ENCODE data around the gene GAREM1.

DNA sequence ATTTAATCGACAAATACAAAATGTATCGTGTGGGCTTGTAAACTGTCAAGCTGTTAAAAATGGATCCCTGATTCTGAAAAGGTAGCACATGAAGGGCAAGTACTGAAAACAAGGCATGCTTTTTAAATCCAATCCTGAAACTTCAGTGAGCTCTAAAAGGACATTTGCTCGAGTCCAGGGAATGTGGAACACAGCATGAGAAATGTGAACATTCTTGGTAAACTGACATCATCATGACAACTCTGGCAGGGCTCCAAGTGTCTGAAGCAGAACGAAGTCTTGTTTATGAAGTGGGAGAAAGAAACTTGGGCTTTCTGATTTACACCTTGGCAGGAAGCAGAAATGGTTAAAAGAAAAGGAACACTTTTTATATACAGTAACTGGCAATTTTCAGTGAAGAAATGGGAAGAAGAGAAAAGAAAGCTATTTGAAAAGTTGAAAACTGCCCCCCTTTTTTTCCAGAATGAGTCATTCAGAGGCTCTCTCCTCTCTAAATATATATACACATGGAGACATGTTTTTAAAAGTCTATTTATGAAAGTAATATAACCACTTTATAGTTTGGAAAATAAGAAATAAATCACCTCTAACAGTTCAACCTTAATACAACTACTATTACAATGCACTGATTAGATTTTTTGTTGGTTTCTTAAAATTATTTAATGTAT, 120.8 kb downstream of the GAREM1 start:
- TF ChIP-seq CTCF (conservative IDR thresholded peaks at IDR 0.05) (no peak), ZFX (IDR thresholded peaks at IDR 0.05) (no peak)
